Lower leg skin (tissue), 4 donors: ENCODE results near the gene QRICH2. TPM values are rescaled to one million over a fixed set of nuclear protein-coding genes. Genes with fewer than 3 reads are reported as not detected.

Experiments used
- DNase-seq, 2 donors: peaks; one replicate each; pipeline ENCODE4 v3.0.0-alpha.2; 2019; ENCODE audit warnings: low spot score in 2 of 2
- H3K4me3 ChIP-seq: fragments of 200-600 bp; sonication (generic); 2 replicates; pipeline ENCODE4 v1.5.1; 2017; ENCODE audit warnings: mild to moderate bottlenecking, low read depth; ENCODE audit not compliant: poor library complexity, severe bottlenecking
- CTCF ChIP-seq, 3 donors: fragments of 450-650 bp; IDR thresholded peaks; one replicate each; pipeline ENCODE4 v1.5.1; 2016; ENCODE audit warnings: antibody characterized with exemption in 3 of 3, mild to moderate bottlenecking in 3 of 3, moderate library complexity in 2 of 3
- POLR2A ChIP-seq, 2 donors: fragments of 450-650 bp; IDR thresholded peaks; one replicate each; pipeline ENCODE4 v1.6.1; 2016 to 2017; ENCODE audit warnings: antibody characterized with exemption in 2 of 2, mild to moderate bottlenecking in 1 of 2, moderate library complexity in 1 of 2
- WGBS, 2 donors: methylation state at CpG; one replicate each; pipeline ENCODE4 v1.1.5; 2018; 5-methylcytosine and 5-hydroxymethylcytosine counted together
- intact Hi-C: fragments of 100-400 bp; cut with DNase I; formaldehyde crosslinking; loops from one replicate; pipeline ENCODE4 v1.15.0; 2023; ENCODE audit warnings: low total_unique reads
- total RNA-seq, 4 donors: library from RNA; depleted of rRNA; stranded (reverse); fragments of >200 nt; gene quantifications; one replicate each; pipeline ENCODE4 v1.1.0, GENCODE V29; 2016

QRICH2 gene
- total RNA-seq, 4 donors from 2014 or later: 0.88 to 3.3 (median 1.8) TPM

- TF ChIP-seq CTCF (IDR thresholded peaks at IDR 0.05) (no peak), POLR2A (IDR thresholded peaks at IDR 0.05) (no peak)
- no peak overlapping the region for H3K4me3 ChIP-seq
- 80 to 85% methylated on average over 16 to 19 of the region's 19 CpGs for WGBS, 2 donors
- no peak for DNase-seq
- intact Hi-C loops: no loop called here
Measured at GRCh38 chr17:76278268-76278908, 29.7 kb downstream of the QRICH2 start.

GRCh38 chr17:76277300-76278267 lies 30.5 kb downstream of the QRICH2 start:
- WGBS, 2 donors: 77 to 78% methylated on average over 28 to 31 of the region's 31 CpGs
- TF ChIP-seq CTCF (IDR thresholded peaks at IDR 0.05) (peak in 1 of 3 donors; percentile 19), POLR2A (IDR thresholded peaks at IDR 0.05) (no peak)
- no peak overlapping the region for H3K4me3 ChIP-seq
- intact Hi-C loops: no loop called here
- DNase-seq: no peak

- no peak overlapping the region for H3K4me3 ChIP-seq
- WGBS, 2 donors: 58 to 77% methylated on average over 16 to 19 of the region's 19 CpGs
- TF ChIP-seq CTCF (IDR thresholded peaks at IDR 0.05): no peak
- no peak for TF ChIP-seq POLR2A (IDR thresholded peaks at IDR 0.05)
- no peak for DNase-seq
- intact Hi-C loops: no loop called here
Measured at GRCh38 chr17:76276461-76277299, 31.4 kb downstream of the QRICH2 start.

- no peak overlapping the region for H3K4me3 ChIP-seq
- TF ChIP-seq CTCF (IDR thresholded peaks at IDR 0.05): no peak
- TF ChIP-seq POLR2A (IDR thresholded peaks at IDR 0.05): no peak
- intact Hi-C loops: no loop called here
- 87 to 90% methylated on average over 11 of the region's 11 CpGs for WGBS, 2 donors
- no peak for DNase-seq
Measured at GRCh38 chr17:76276069-76276431, 32.0 kb downstream of the QRICH2 start.

- DNase-seq: no peak
- WGBS, 2 donors: 90 to 91% methylated on average over 22 of the region's 22 CpGs
- H3K4me3 ChIP-seq: no peak overlapping the region
- TF ChIP-seq POLR2A (IDR thresholded peaks at IDR 0.05) (no peak), CTCF (IDR thresholded peaks at IDR 0.05) (no peak)
- intact Hi-C loops: no loop called here
Measured at GRCh38 chr17:76275382-76276068, 32.6 kb downstream of the QRICH2 start.
